Measurements from ENCODE around the gene BPTF.
"Not testable (repeated sequence)": the region's sequence is repeated elsewhere in the genome, so short reads cannot be mapped to it uniquely, and the experiment has no call there.

The BPTF gene

GRCh38 chr17:67824735-67825626, at the start of gene BPTF:
BPTF (plus strand) TSS chr17:67825503; CDS start chr17:67825725, 222 bp downstream.
- Mint-ChIP-seq H3K36me3 (ENCODE audit: low read depth) (peaks cover 13% of the 10 kb centered on the region), H3K4me3 (peak within 1 kb of the TSS; percentile 97), H3K27ac (peak within 1 kb of the TSS; percentile 96), H3K9me3 (no peaks in the 10 kb centered on the region), H3K27me3 (no peaks in the 10 kb centered on the region), H3K4me1 (ENCODE audit: low read depth) (peaks cover 36% of the 10 kb centered on the region)

- Mint-ChIP-seq H3K27me3 (no peaks in the 10 kb centered on the region), H3K4me3 (no peak overlapping the region), H3K36me3 (ENCODE audit: low read depth) (no peaks in the 10 kb centered on the region), H3K4me1 (ENCODE audit: low read depth) (no peaks in the 10 kb centered on the region), H3K9me3 (no peaks in the 10 kb centered on the region), H3K27ac (no peak overlapping the region)
Observed at GRCh38 chr17:67779098-67779672, 46.1 kb upstream of the BPTF start.

GRCh38 chr17:67784364-67785121, 40.8 kb upstream of the BPTF start:
- Mint-ChIP-seq H3K27me3 (peaks cover 9% of the 10 kb centered on the region), H3K9me3 (no peaks in the 10 kb centered on the region), H3K27ac (no peak overlapping the region), H3K4me1 (ENCODE audit: low read depth) (no peaks in the 10 kb centered on the region), H3K36me3 (ENCODE audit: low read depth) (no peaks in the 10 kb centered on the region), H3K4me3 (no peak overlapping the region)

- H3K27ac Mint-ChIP-seq, result no peak overlapping the region
- H3K4me1 Mint-ChIP-seq (ENCODE audit: low read depth), result no peaks in the 10 kb centered on the region
- H3K9me3 Mint-ChIP-seq, result no peaks in the 10 kb centered on the region
- H3K27me3 Mint-ChIP-seq, result peaks cover 9% of the 10 kb centered on the region
- no peak overlapping the region for H3K4me3 Mint-ChIP-seq
- no peaks in the 10 kb centered on the region for H3K36me3 Mint-ChIP-seq (ENCODE audit: low read depth)
Observed at GRCh38 chr17:67785122-67785477, 40.2 kb upstream of the BPTF start.

GRCh38 chr17:67785504-67785903, 39.8 kb upstream of the BPTF start:
- Mint-ChIP-seq H3K27ac (no peak overlapping the region), H3K4me3 (no peak overlapping the region), H3K4me1 (ENCODE audit: low read depth) (no peaks in the 10 kb centered on the region), H3K36me3 (ENCODE audit: low read depth) (no peaks in the 10 kb centered on the region), H3K27me3 (peaks cover 9% of the 10 kb centered on the region), H3K9me3 (no peaks in the 10 kb centered on the region)

- H3K9me3 Mint-ChIP-seq, result no peaks in the 10 kb centered on the region
- H3K27ac Mint-ChIP-seq, result no peak overlapping the region
- H3K4me3 Mint-ChIP-seq, result no peak overlapping the region
- H3K36me3 Mint-ChIP-seq (ENCODE audit: low read depth), result no peaks in the 10 kb centered on the region
- H3K4me1 Mint-ChIP-seq (ENCODE audit: low read depth), result peaks cover 10% of the 10 kb centered on the region
- H3K27me3 Mint-ChIP-seq, result no peaks in the 10 kb centered on the region
Observed at GRCh38 chr17:67800495-67800928, 24.8 kb upstream of the BPTF start.

GRCh38 chr17:67801626-67802175, 23.6 kb upstream of the BPTF start:
- Mint-ChIP-seq H3K9me3 (no peaks in the 10 kb centered on the region), H3K27me3 (no peaks in the 10 kb centered on the region), H3K27ac (no peak overlapping the region), H3K36me3 (ENCODE audit: low read depth) (no peaks in the 10 kb centered on the region), H3K4me1 (ENCODE audit: low read depth) (peaks cover 10% of the 10 kb centered on the region), H3K4me3 (no peak overlapping the region)

- Mint-ChIP-seq H3K9me3 (no peaks in the 10 kb centered on the region), H3K36me3 (ENCODE audit: low read depth) (no peaks in the 10 kb centered on the region), H3K27me3 (no peaks in the 10 kb centered on the region), H3K27ac (no peak overlapping the region), H3K4me1 (ENCODE audit: low read depth) (peaks cover 14% of the 10 kb centered on the region), H3K4me3 (no peak overlapping the region)
Observed at GRCh38 chr17:67810464-67810863, 14.8 kb upstream of the BPTF start.

GRCh38 chr17:67812380-67812779, 12.9 kb upstream of the BPTF start:
- not testable (repeated sequence) for H3K9me3 Mint-ChIP-seq; H3K27ac Mint-ChIP-seq; H3K36me3 Mint-ChIP-seq (ENCODE audit: low read depth); H3K27me3 Mint-ChIP-seq; H3K4me3 Mint-ChIP-seq
- H3K4me1 Mint-ChIP-seq (ENCODE audit: low read depth), result peaks cover 14% of the 10 kb centered on the region

- Mint-ChIP-seq H3K27ac (no peak overlapping the region), H3K9me3 (no peaks in the 10 kb centered on the region), H3K4me3 (no peak overlapping the region), H3K27me3 (no peaks in the 10 kb centered on the region), H3K36me3 (ENCODE audit: low read depth) (no peaks in the 10 kb centered on the region), H3K4me1 (ENCODE audit: low read depth) (peaks cover 14% of the 10 kb centered on the region)
Observed at GRCh38 chr17:67813803-67814180, 11.5 kb upstream of the BPTF start.

GRCh38 chr17:67818110-67819002, 6.9 kb upstream of the BPTF start:
- Mint-ChIP-seq H3K9me3 (no peaks in the 10 kb centered on the region), H3K27me3 (no peaks in the 10 kb centered on the region), H3K27ac (no peak overlapping the region), H3K36me3 (ENCODE audit: low read depth) (no peaks in the 10 kb centered on the region), H3K4me3 (no peak overlapping the region), H3K4me1 (ENCODE audit: low read depth) (peaks cover 11% of the 10 kb centered on the region)

- no peak overlapping the region for H3K27ac Mint-ChIP-seq
Observed at GRCh38 chr17:67819722-67820121, 5.6 kb upstream of the BPTF start.

GRCh38 chr17:67821871-67822367, 3.4 kb upstream of the BPTF start:
- Mint-ChIP-seq H3K4me3 (no peak overlapping the region), H3K27ac (no peak overlapping the region), H3K27me3 (no peaks in the 10 kb centered on the region), H3K36me3 (ENCODE audit: low read depth) (no peaks in the 10 kb centered on the region), H3K9me3 (no peaks in the 10 kb centered on the region), H3K4me1 (ENCODE audit: low read depth) (peaks cover 7% of the 10 kb centered on the region)

More at GRCh38 chr17:67819722-67820121, 5.6 kb upstream of the BPTF start:
- Mint-ChIP-seq H3K36me3 (ENCODE audit: low read depth) (no peaks in the 10 kb centered on the region), H3K4me3 (no peak overlapping the region), H3K27me3 (no peaks in the 10 kb centered on the region), H3K9me3 (no peaks in the 10 kb centered on the region), H3K4me1 (ENCODE audit: low read depth) (peaks cover 10% of the 10 kb centered on the region)

Data from stimulated activated naive CD8-positive, alpha-beta T cell treated with anti-CD3 and anti-CD28 coated beads, Interleukin-15, Interleukin-2, amounts not matched to agents 100 ng/mL and 50 ng/mL, for 24 hours (primary cell).